Measurements from ENCODE around the gene TMC1. TPM values are rescaled to one million over a fixed set of nuclear protein-coding genes. Genes with fewer than 3 reads are reported as not detected.

Gene TMC1
- polyA plus RNA-seq, 2 of the 4 experiments (the other 2 are of a cell fraction): 0.12 to 0.17 TPM

- Histone ChIP-seq H3K4me3 (no peak overlapping the region), H3K4me2 (no peak overlapping the region), H3K9me3 (no peaks in the 10 kb centered on the region; the same call in 2 of the 3 replicates), H3K27ac (peak overlapping the region in 1 of 2 experiments; percentile 67; a peak in 3 of 6 replicates), H3K4me1 (peaks cover 51% of the 10 kb centered on the region)
- CTCF ChIA-PET: interaction anchor here (0.8 kb wide), 2 partner anchors 17 to 23 kb away, joined by 3 read pairs; no protein-coding TSS in a partner anchor
- FAIRE-seq (no peak), DNase-seq (ENCODE audit: low read depth in 1 of 2, low spot score in 1 of 2) (no peak), ATAC-seq (no peak)
- TF ChIP-seq JUNB (IDR thresholded peaks at IDR 0.05) (no peak), RNF2 (IDR thresholded peaks at IDR 0.05; ENCODE audit: borderline replicate concordance, low read depth) (no peak), FOXS1 (CRISPR knock-in tag; IDR thresholded peaks at IDR 0.05) (no peak), POLR2AphosphoS2 (conservative IDR thresholded peaks at IDR 0.05; ENCODE audit: low read length) (no peak)
- 33% methylated on average over 1 of the region's 1 CpG for WGBS (ENCODE audit: missing lambda C conversion rate)
- POLR2A ChIA-PET: interaction anchor here (1.1 kb wide), 1 partner anchor 164 kb away, joined by 4 read pairs; the partner anchor contains the start of gene ZFAND5
These were observed 8.1 kb downstream of the TMC1 start for GRCh38 chr9:72529531-72529930.

DNA sequence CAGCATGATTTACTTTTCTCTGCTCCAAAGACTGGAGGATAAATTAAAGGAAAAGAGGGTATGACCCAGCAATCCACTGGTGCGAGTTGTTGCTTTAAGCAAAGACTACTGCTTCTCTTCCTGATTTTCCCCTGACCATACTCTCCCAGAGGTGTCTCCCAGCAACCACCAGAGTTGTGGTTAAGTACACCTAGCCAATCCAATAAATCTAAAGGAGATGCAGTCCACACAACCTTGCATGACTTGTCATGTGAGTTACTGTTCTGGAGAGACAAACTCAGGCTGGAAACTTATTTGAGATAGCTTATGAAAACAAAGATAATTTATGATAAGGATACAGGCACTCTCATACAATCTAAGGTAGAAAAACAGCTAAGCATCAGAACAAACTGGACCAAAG, 11.9 kb downstream of the TMC1 start:
- H3K4me2 ChIP-seq: no peak overlapping the region
- TF ChIP-seq EP300 (IDR thresholded peaks at IDR 0.05) (no peak), E2F6 (IDR thresholded peaks at IDR 0.05; ENCODE audit: borderline replicate concordance, low read depth) (no peak), PBX3 (IDR thresholded peaks at IDR 0.05) (no peak), JUN (IDR thresholded peaks at IDR 0.05) (no peak), MYC (IDR thresholded peaks at IDR 0.05; ENCODE audit: borderline replicate concordance, low read length) (no peak)
- TF ChIP-seq, protein P1, sequence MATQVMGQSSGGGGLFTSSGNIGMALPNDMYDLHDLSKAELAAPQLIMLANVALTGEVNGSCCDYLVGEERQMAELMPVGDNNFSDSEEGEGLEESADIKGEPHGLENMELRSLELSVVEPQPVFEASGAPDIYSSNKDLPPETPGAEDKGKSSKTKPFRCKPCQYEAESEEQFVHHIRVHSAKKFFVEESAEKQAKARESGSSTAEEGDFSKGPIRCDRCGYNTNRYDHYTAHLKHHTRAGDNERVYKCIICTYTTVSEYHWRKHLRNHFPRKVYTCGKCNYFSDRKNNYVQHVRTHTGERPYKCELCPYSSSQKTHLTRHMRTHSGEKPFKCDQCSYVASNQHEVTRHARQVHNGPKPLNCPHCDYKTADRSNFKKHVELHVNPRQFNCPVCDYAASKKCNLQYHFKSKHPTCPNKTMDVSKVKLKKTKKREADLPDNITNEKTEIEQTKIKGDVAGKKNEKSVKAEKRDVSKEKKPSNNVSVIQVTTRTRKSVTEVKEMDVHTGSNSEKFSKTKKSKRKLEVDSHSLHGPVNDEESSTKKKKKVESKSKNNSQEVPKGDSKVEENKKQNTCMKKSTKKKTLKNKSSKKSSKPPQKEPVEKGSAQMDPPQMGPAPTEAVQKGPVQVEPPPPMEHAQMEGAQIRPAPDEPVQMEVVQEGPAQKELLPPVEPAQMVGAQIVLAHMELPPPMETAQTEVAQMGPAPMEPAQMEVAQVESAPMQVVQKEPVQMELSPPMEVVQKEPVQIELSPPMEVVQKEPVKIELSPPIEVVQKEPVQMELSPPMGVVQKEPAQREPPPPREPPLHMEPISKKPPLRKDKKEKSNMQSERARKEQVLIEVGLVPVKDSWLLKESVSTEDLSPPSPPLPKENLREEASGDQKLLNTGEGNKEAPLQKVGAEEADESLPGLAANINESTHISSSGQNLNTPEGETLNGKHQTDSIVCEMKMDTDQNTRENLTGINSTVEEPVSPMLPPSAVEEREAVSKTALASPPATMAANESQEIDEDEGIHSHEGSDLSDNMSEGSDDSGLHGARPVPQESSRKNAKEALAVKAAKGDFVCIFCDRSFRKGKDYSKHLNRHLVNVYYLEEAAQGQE (IDR thresholded peaks at IDR 0.05): no peak
- no peak for DNase-seq (ENCODE audit: low read depth in 1 of 2, low spot score in 1 of 2)
- ChIA-PET POLR2A (interaction anchor here (1.6 kb wide), 1 partner anchor 168 kb away, joined by 5 read pairs; the partner anchor contains the start of gene ZFAND5), CTCF (interaction anchor here (0.6 kb wide), 1 partner anchor 38 kb away, joined by 4 read pairs; no protein-coding TSS in a partner anchor)
- H3K4me1 ChIP-seq: peaks cover 14% of the 10 kb centered on the region
- H3K9me3 ChIP-seq: peaks cover 11% of the 10 kb centered on the region
- no peak overlapping the region for H3K4me3 ChIP-seq
- WGBS (ENCODE audit: missing lambda C conversion rate): 76% methylated on average over 1 of the region's 1 CpG
- no peak for FAIRE-seq
- peak overlapping the region in 1 of 2 experiments; percentile 45; a peak in 2 of 6 replicates for H3K27ac ChIP-seq
- peak; percentile 29 to 54; a peak in 5 of 6 replicates for ATAC-seq

DNA sequence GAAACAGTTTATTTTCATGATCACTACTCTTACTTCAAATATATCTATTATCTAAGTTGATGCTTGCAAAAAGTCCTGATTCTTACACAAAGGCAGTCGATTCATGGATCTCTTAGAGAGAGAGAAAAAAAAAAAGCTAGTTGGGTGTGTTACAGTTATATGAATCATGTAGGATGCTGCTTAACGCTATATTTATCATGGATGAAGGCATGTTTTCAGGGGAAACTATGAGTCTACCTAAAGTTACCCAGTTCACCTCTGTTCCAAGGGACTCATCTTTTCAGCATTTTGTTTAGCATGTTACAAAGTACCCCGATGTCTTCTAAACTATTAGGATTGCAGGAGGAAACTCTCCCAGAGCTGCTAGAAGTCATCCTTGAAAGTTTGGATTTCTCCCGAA, 13.5 kb downstream of the TMC1 start:
- no peak overlapping the region for H3K27ac ChIP-seq
- H3K4me1 ChIP-seq: peaks cover 10% of the 10 kb centered on the region
- peaks cover 11% of the 10 kb centered on the region for H3K9me3 ChIP-seq
- CTCF ChIA-PET: no interaction called here
- no peak for ATAC-seq
- no peak overlapping the region for H3K4me3 ChIP-seq
- WGBS (ENCODE audit: missing lambda C conversion rate): 65% methylated on average over 4 of the region's 4 CpGs
- POLR2A ChIA-PET: no interaction called here
- FAIRE-seq: no peak
- TF ChIP-seq CBX2 (IDR thresholded peaks at IDR 0.05; ENCODE audit: borderline replicate concordance, low read depth): no peak
- TF ChIP-seq BCL3 (IDR thresholded peaks at IDR 0.05): no peak
- TF ChIP-seq E2F6 (IDR thresholded peaks at IDR 0.05; ENCODE audit: borderline replicate concordance, low read depth): no peak
- no peak for TF ChIP-seq RFX5 (IDR thresholded peaks at IDR 0.05)
- no peak for TF ChIP-seq ZSCAN20 (CRISPR knock-in tag; IDR thresholded peaks at IDR 0.05)
- DNase-seq (ENCODE audit: low read depth in 1 of 2, low spot score in 1 of 2): no peak
- H3K4me2 ChIP-seq: no peak overlapping the region

All from A549 (cell line).